ENCODE results near the gene MGAM2.
A peak's percentile ranks its signal among the peaks of the same experiment; 100 is the strongest.

Gene MGAM2

GRCh38 chr7:142188154-142188553, 76.6 kb downstream of the MGAM2 start:
- no peak overlapping the region for H3K4me3 ChIP-seq (ENCODE audit: low read depth, low read length)
- no peak for TF ChIP-seq CTCF (IDR thresholded peaks at IDR 0.05; ENCODE audit: low read depth, low read length, missing control alignments)
- in situ Hi-C loops (cut with HindIII; ENCODE audit: low sequenced_read_pairs), result no loop called here
- DNase-seq (ENCODE audit: low read depth), result no peak

- in situ Hi-C loops (cut with HindIII; ENCODE audit: low sequenced_read_pairs), result no loop called here
- TF ChIP-seq CTCF (IDR thresholded peaks at IDR 0.05; ENCODE audit: low read depth, low read length, missing control alignments), result peak; percentile 26
- no peak overlapping the region for H3K4me3 ChIP-seq (ENCODE audit: low read depth, low read length)
- DNase-seq (ENCODE audit: low read depth), result no peak
These were observed 77.3 kb downstream of the MGAM2 start for GRCh38 chr7:142188846-142189245.

- TF ChIP-seq CTCF (IDR thresholded peaks at IDR 0.05; ENCODE audit: low read depth, low read length, missing control alignments), result no peak
- DNase-seq (ENCODE audit: low read depth), result no peak
- in situ Hi-C loops (cut with HindIII; ENCODE audit: low sequenced_read_pairs), result no loop called here
These were observed 82.7 kb downstream of the MGAM2 start for GRCh38 chr7:142194201-142194600.

GRCh38 chr7:142196066-142196840, 84.7 kb downstream of the MGAM2 start:
- in situ Hi-C loops (cut with HindIII; ENCODE audit: low sequenced_read_pairs), result no loop called here
- DNase-seq (ENCODE audit: low read depth), result peak; percentile 70
- no peak for TF ChIP-seq CTCF (IDR thresholded peaks at IDR 0.05; ENCODE audit: low read depth, low read length, missing control alignments)

More at GRCh38 chr7:142194201-142194600, 82.7 kb downstream of the MGAM2 start:
- no peak overlapping the region for H3K4me3 ChIP-seq (ENCODE audit: low read depth, low read length)

GRCh38 chr7:142200206-142200605, 88.7 kb downstream of the MGAM2 start:
- no peak for TF ChIP-seq CTCF (IDR thresholded peaks at IDR 0.05; ENCODE audit: low read depth, low read length, missing control alignments)
- in situ Hi-C loops (cut with HindIII; ENCODE audit: low sequenced_read_pairs), result no loop called here
- DNase-seq (ENCODE audit: low read depth), result no peak
- no peak overlapping the region for H3K4me3 ChIP-seq (ENCODE audit: low read depth, low read length)

More at GRCh38 chr7:142196066-142196840, 84.7 kb downstream of the MGAM2 start:
- no peak overlapping the region for H3K4me3 ChIP-seq (ENCODE audit: low read depth, low read length)

GRCh38 chr7:142228537-142229104, 117.1 kb downstream of the MGAM2 start:
- no peak overlapping the region for H3K4me3 ChIP-seq (ENCODE audit: low read depth, low read length)
- no peak for TF ChIP-seq CTCF (IDR thresholded peaks at IDR 0.05; ENCODE audit: low read depth, low read length, missing control alignments)
- in situ Hi-C loops (cut with HindIII; ENCODE audit: low sequenced_read_pairs), result no loop called here
- DNase-seq (ENCODE audit: low read depth), result no peak
